ENCODE data around the gene CKS1B. TPM values are rescaled to one million over a fixed set of nuclear protein-coding genes. Genes with fewer than 3 reads are reported as not detected.

The CKS1B gene
- total and polyA plus RNA-seq, 2 donors (not counting 1 experiment from before 2014, with no cell fraction given) = 16.8 to 33.0 TPM

DNA sequence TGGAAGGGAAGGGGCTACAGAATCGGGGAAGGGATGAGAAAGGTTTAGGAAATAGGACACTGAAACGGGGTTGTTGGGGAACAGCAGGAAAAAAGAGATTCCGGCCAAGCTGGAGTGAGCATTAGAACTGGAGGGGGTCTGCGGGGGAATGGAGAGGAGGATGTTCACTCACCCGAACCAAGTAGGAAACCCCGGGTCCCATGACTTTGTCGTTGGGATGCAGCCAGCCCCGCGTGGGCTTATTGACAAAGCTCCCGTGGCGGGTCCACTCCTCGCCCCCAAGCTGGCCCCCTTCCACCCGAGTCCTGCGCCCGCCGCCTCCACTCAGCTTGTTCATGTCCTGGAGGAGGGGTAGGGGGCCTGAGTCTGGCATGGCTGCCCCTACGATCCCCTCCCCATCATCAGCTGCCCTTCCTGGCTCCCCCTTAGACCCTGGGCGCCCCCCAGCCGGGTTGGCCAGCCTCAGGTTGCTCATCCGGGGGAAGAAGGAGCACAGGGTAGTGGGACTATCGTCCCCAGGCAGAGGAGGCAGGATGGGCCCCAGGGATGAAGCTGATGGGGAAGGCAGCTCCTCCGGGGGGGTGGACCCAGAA, 4.5 kb upstream of the CKS1B start:
- Histone ChIP-seq H3K9ac (ENCODE audit: low read length) (no peak overlapping the region), H3K4me1 (ENCODE audit: control insufficient read depth in 2 of 2, insufficient read depth in 2 of 2, low read length in 2 of 2) (peaks cover 13 to 33% of the 10 kb centered on the region in 2 donors), H3K4me2 (replicated peaks; ENCODE audit: low read depth, low read length, poor library complexity, severe bottlenecking) (no peak overlapping the region), H3K9me3 (ENCODE audit: control extremely low read depth in 1 of 3, control insufficient read depth in 2 of 3, insufficient read depth in 1 of 3, low read length in 2 of 3) (no peaks in the 10 kb centered on the region), H3K27ac (ENCODE audit: low read length in 2 of 2) (peak overlapping the region in 1 of 2 donors; percentile 14), H3K79me2 (ENCODE audit: control insufficient read depth, insufficient read depth, low read length) (peaks cover 71% of the 10 kb centered on the region), H3K27me3 (replicated peaks in 1 of 4; ENCODE audit: control extremely low read depth in 1 of 4, control insufficient read depth in 3 of 4, insufficient read depth in 4 of 4, low read length in 3 of 4) (no peaks in the 10 kb centered on the region), H3K4me3 (ENCODE audit: control extremely low read depth in 1 of 5, extremely low read depth in 1 of 5, insufficient read depth in 1 of 5, low read depth in 2 of 5, low read length in 4 of 5) (no peak overlapping the region), H3K36me3 (replicated peaks in 1 of 2; ENCODE audit: control extremely low read depth in 1 of 2, control insufficient read depth in 1 of 2, extremely low read depth in 1 of 2, insufficient read depth in 2 of 2, low read length in 1 of 2) (peaks cover 2 to 52% of the 10 kb centered on the region in 2 experiments), H4K20me1 (ENCODE audit: control insufficient read depth, insufficient read depth, low read length, poor library complexity, severe bottlenecking) (peaks cover 39% of the 10 kb centered on the region), H2AFZ (ENCODE audit: insufficient read depth, low read depth, low read length, poor library complexity, severe bottlenecking) (no peak overlapping the region)
- H3K9me3 Mint-ChIP-seq (ENCODE audit: insufficient read depth) = no peaks in the 10 kb centered on the region
- no peak for ATAC-seq (ENCODE audit: low read depth)
- 71% methylated on average over 10 of the region's 22 CpGs for WGBS (ENCODE audit: insufficient coverage)
- H3K4me3 Mint-ChIP-seq = no peak overlapping the region
- H3K27me3 Mint-ChIP-seq = no peaks in the 10 kb centered on the region
- POLR2A ChIA-PET = no interaction called here
- peaks cover 27% of the 10 kb centered on the region for H3K4me1 Mint-ChIP-seq
- no peak overlapping the region for H3K27ac Mint-ChIP-seq
- DNase-seq = no peak
- intact Hi-C loops (cut with micrococcal nuclease) = loop anchor here (5.0 kb wide), 1 partner anchor 202 kb away; the partner anchor contains the start of genes KRTCAP2 and TRIM46
- CTCF ChIA-PET = interaction anchor here (0.9 to 8.7 kb wide), 4 partner anchors 7 to 48 kb away, joined by 3 to 110 read pairs (median 20); partner anchors contain the start of gene PYGO2
- TF ChIP-seq EZH2 (IDR thresholded peaks at IDR 0.05; ENCODE audit: borderline replicate concordance, insufficient read depth, low read depth, low read length, poor library complexity, severe bottlenecking) = no peak
- TF ChIP-seq, protein P1, sequence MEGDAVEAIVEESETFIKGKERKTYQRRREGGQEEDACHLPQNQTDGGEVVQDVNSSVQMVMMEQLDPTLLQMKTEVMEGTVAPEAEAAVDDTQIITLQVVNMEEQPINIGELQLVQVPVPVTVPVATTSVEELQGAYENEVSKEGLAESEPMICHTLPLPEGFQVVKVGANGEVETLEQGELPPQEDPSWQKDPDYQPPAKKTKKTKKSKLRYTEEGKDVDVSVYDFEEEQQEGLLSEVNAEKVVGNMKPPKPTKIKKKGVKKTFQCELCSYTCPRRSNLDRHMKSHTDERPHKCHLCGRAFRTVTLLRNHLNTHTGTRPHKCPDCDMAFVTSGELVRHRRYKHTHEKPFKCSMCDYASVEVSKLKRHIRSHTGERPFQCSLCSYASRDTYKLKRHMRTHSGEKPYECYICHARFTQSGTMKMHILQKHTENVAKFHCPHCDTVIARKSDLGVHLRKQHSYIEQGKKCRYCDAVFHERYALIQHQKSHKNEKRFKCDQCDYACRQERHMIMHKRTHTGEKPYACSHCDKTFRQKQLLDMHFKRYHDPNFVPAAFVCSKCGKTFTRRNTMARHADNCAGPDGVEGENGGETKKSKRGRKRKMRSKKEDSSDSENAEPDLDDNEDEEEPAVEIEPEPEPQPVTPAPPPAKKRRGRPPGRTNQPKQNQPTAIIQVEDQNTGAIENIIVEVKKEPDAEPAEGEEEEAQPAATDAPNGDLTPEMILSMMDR (IDR thresholded peaks at IDR 0.05) = no peak

All from B cell (primary cell).